Common myeloid progenitor, CD34-positive (primary cell): ENCODE data around the gene ACOT7.
"Not testable (repeated sequence)": the region's sequence is repeated elsewhere in the genome, so short reads cannot be mapped to it uniquely, and the experiment has no call there.

Experiments
- CTCF ChIA-PET: fragments of 350-600 bp; sonication (Branson Sonifier 250); formaldehyde crosslinking; loops from one replicate; lab custom pipeline; 2021; ENCODE audit warnings: antibody characterized with exemption; lab: Charles Lee
- POLR2A ChIA-PET: fragments of 350-600 bp; sonication (Branson Sonifier 250); formaldehyde crosslinking; loops from one replicate; lab custom pipeline; 2021; ENCODE audit warnings: antibody characterized with exemption; lab: Charles Lee
- DNase-seq, 3 donors: peaks; one replicate each; pipeline versions ENCODE4 v3.0.0 to v3.0.0-alpha.2; 2013
- H3K27ac ChIP-seq, 2 experiments: 1 replicate in 1 of 2; 2 replicates in 1 of 2; pipeline ENCODE4 v1.7.0; 2013; ENCODE audit warnings: inconsistent platforms in 2 of 2, low read length in 2 of 2, mild to moderate bottlenecking in 2 of 2, low read depth in 1 of 2, moderate library complexity in 1 of 2; ENCODE audit not compliant: severe bottlenecking in 2 of 2, insufficient read depth in 1 of 2, poor library complexity in 1 of 2
- H3K27me3 ChIP-seq, 5 experiments: replicated peaks in 2 of 5; 1 replicate in 3 of 5; 2 replicates in 2 of 5; pipeline versions ENCODE4 v1.6.1 to v1.7.0; 2013; ENCODE audit warnings: low read length in 4 of 5, mild to moderate bottlenecking in 2 of 5, moderate library complexity in 2 of 5, inconsistent platforms in 1 of 5; ENCODE audit not compliant: insufficient read depth in 5 of 5, control insufficient read depth in 4 of 5
- H3K36me3 ChIP-seq, 4 experiments: 1 replicate in 2 of 4; 2 replicates in 2 of 4; pipeline versions ENCODE4 v1.6.1 to v1.7.0; 2013; ENCODE audit warnings: low read length in 3 of 4, control low read depth in 1 of 4, mild to moderate bottlenecking in 1 of 4; ENCODE audit not compliant: control insufficient read depth in 4 of 4, insufficient read depth in 4 of 4
- H3K4me1 ChIP-seq, 4 experiments: 1 replicate in 3 of 4; 2 replicates in 1 of 4; pipeline versions ENCODE4 v1.6.1 to v1.7.1; 2013; ENCODE audit warnings: low read length in 3 of 4, mild to moderate bottlenecking in 3 of 4, control low read depth in 1 of 4, inconsistent platforms in 1 of 4, moderate library complexity in 1 of 4; ENCODE audit not compliant: control insufficient read depth in 4 of 4, insufficient read depth in 4 of 4; ENCODE audit errors: control extremely low read depth in 1 of 4
- H3K4me3 ChIP-seq, 7 experiments: 1 replicate in 4 of 7; 2 replicates in 3 of 7; pipeline versions ENCODE4 v1.5.1 to v1.7.0; 2013; ENCODE audit warnings: mild to moderate bottlenecking in 7 of 7, low read length in 6 of 7, moderate library complexity in 6 of 7, inconsistent platforms in 2 of 7, low read depth in 2 of 7, control low read depth in 1 of 7; ENCODE audit not compliant: insufficient read depth in 4 of 7, control insufficient read depth in 1 of 7; ENCODE audit errors: extremely low read depth in 1 of 7
- H3K9me3 ChIP-seq, 5 experiments: 1 replicate in 4 of 5; 2 replicates in 1 of 5; pipeline versions ENCODE4 v1.6.1 to v1.7.1; 2013; ENCODE audit warnings: low read length in 4 of 5, mild to moderate bottlenecking in 2 of 5, inconsistent platforms in 1 of 5, low read depth in 1 of 5, moderate library complexity in 1 of 5; ENCODE audit not compliant: control insufficient read depth in 4 of 5, insufficient read depth in 2 of 5; ENCODE audit errors: control extremely low read depth in 1 of 5
- WGBS: methylation state at CpG from one replicate; pipeline ENCODE4 v1.1.5; 2013; ENCODE audit not compliant: insufficient coverage; 5-methylcytosine and 5-hydroxymethylcytosine counted together

The ACOT7 gene

DNA sequence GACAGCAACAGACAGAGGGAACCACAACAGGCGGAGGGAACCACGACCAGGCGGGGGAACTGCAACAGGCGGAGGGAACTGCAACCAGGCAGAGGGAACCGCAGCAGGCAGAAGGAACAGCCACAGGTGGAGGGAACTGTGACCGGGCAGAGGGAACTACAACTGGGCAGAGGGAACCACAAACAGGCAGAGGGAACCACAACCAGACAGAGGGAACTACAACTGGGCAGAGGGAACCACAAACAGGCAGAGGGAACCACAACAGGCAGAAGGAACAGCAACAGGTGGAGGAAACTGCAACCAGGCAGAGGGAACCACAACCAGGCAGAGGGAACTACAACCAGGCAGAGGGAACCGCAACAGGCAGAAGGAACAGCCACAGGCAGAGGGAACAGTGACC lies 85.9 kb downstream of the ACOT7 start:
- H3K4me1 ChIP-seq, H3K27ac ChIP-seq, H3K27me3 ChIP-seq, H3K36me3 ChIP-seq, POLR2A ChIA-PET, CTCF ChIA-PET, H3K4me3 ChIP-seq: not testable (repeated sequence)
- 88% methylated on average over 7 of the region's 7 CpGs for WGBS
- peak in 2 of 3 donors; percentile 39 to 46 for DNase-seq
- H3K9me3 ChIP-seq = peaks cover 0 to 15% (median 11%) of the 10 kb centered on the region in 5 experiments

DNA sequence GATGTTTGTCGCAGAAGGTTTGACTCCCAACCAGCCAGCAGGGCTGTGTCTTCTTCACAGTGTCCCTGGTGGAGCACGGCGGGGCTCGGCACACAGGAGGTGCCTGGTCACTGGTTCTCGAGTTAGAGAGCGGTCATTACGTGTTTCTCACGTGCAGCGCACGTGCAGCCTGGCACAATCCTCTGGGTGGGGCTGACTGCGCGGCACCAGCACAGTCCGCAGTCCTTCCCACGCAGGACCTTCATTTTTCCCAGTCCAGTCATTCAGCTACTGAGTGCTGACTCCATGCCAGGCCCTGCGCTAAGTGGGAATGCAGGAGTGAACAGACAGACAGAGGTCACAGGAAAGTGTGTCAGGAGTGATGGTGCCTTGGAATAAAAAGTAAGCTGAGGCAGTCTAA lies 86.5 kb downstream of the ACOT7 start:
- peaks cover 0 to 3% (median 1%) of the 10 kb centered on the region in 4 experiments for H3K36me3 ChIP-seq
- CTCF ChIA-PET = no interaction called here
- H3K27ac ChIP-seq = no peak overlapping the region
- WGBS = 93% methylated on average over 15 of the region's 15 CpGs
- no peak overlapping the region for H3K4me3 ChIP-seq
- H3K27me3 ChIP-seq = no peaks in the 10 kb centered on the region
- H3K4me1 ChIP-seq = no peaks in the 10 kb centered on the region
- no peak for DNase-seq
- POLR2A ChIA-PET = no interaction called here
- peaks cover 0 to 15% (median 11%) of the 10 kb centered on the region in 5 experiments for H3K9me3 ChIP-seq

DNA sequence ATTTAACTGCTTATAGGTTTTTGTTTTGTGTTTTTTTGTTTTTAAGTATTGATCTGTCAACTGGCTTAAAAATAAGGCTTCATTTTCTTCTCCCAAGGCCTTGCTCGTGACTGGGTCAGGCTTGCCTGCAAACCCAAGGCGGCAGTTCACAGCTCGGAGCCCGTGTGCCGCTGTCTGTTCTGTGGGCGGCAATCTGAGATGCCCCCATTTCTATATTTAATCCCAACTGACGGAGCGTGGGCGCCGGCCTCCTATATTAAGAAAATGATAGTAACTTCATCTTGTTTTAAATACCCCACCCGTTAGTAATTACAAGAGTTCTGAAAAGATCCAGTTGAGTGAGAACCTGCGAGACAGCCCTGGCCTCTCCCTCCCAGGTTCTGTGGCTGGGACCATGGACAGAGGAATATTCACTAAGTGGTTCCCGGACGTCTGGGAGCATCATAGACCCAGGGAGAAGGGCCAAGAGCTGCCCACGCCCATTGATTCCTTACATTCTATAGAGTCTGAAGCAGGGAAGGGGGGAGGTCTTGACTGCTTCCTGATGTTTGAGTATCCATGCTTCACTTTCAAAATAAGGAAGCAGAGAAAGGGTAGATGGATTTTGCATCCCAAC lies 90.1 kb downstream of the ACOT7 start:
- Histone ChIP-seq H3K27ac (no peak overlapping the region), H3K4me3 (no peak overlapping the region), H3K9me3 (peaks cover 0 to 12% (median 7%) of the 10 kb centered on the region in 5 experiments), H3K36me3 (peaks cover 0 to 5% (median 2%) of the 10 kb centered on the region in 4 experiments), H3K4me1 (no peaks in the 10 kb centered on the region), H3K27me3 (no peaks in the 10 kb centered on the region)
- 96% methylated on average over 14 of the region's 15 CpGs for WGBS
- DNase-seq = no peak
- CTCF ChIA-PET = no interaction called here
- POLR2A ChIA-PET = no interaction called here

DNA sequence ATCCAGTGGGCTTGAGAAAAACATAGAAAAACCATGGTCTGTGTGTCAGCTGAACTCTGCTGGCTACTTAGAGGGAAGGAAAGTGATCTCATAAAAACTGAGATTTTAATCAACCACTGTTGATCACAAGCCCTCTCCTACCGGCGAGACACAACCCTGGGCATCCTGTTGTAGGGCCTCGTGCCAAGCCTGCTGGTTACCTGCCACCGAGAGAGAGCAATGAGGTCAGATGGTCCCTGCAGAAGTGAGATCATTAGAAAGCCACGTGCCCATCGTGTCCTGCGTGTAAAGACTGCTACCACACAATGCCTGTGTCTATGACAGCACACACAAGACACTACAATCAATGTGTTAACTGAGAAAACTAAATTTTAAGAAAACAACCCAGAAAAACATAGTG lies 91.0 kb downstream of the ACOT7 start:
- CTCF ChIA-PET = no interaction called here
- Histone ChIP-seq H3K27me3 (no peaks in the 10 kb centered on the region), H3K9me3 (peaks cover 0 to 4% (median 0%) of the 10 kb centered on the region in 5 experiments), H3K36me3 (peaks cover 0 to 5% (median 2%) of the 10 kb centered on the region in 4 experiments), H3K4me3 (no peak overlapping the region), H3K4me1 (no peaks in the 10 kb centered on the region), H3K27ac (no peak overlapping the region)
- no peak for DNase-seq
- POLR2A ChIA-PET = no interaction called here
- 89% methylated on average over 7 of the region's 7 CpGs for WGBS

DNA sequence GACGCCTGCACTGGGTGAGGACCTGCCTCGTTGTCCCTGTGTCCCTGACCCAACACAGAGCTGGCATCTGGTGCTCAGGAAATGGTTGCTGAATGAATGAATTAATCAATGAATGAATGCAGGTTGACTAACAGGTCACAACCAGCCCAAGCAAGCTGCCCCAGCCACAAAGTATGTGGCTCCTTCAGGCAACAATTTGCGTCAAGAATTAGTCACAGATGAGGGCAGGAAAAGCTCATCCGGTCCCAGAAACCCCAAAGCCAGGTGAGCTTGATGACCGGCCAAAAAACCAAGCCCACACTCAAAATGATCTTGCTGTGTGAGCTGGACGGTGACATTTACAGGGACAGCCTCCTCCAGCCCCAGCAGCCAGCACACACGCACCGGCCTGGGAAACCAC lies 92.0 kb downstream of the ACOT7 start:
- DNase-seq = no peak
- no peak overlapping the region for H3K27ac ChIP-seq
- POLR2A ChIA-PET = no interaction called here
- peaks cover 0 to 5% (median 0%) of the 10 kb centered on the region in 4 experiments for H3K36me3 ChIP-seq
- no peaks in the 10 kb centered on the region for H3K4me1 ChIP-seq
- WGBS = 100% methylated on average over 6 of the region's 8 CpGs
- CTCF ChIA-PET = no interaction called here
- H3K4me3 ChIP-seq = no peak overlapping the region
- H3K9me3 ChIP-seq = no peaks in the 10 kb centered on the region
- no peaks in the 10 kb centered on the region for H3K27me3 ChIP-seq

DNA sequence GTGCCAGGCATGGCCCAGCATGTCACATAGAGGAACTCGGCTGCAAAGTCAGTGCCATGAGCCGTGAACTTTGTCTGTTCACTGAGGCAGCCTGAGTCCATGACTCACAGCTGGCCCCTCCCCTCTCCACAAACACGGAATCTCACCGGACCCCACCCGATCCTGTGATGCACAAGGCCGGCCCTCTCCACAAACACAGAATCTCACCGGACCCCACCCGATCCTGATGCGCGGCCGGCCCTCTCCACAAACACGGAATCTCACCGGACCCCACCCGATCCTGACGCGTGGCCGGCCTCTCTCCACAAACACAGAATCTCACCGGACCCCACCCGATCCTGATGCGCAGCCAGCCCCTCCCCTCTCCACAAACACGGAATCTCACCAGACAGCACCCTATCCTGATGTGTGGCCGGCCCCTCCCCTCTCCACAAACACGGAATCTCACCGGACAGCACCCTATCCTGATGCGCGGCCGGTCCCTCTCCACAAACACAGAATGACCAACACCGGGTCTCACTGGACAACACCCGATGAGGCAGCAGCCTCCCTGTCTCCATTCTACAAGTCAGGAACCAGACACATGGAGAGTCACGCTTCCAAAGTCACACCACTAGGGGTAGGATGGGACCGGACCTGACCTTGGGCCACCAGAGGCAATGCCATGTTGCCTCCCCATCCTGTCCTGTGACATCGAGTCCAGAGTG lies 93.1 kb downstream of the ACOT7 start:
- Histone ChIP-seq H3K36me3 (peaks cover 0 to 5% (median 0%) of the 10 kb centered on the region in 4 experiments), H3K27me3 (no peaks in the 10 kb centered on the region), H3K4me1 (no peaks in the 10 kb centered on the region), H3K4me3 (no peak overlapping the region), H3K27ac (no peak overlapping the region), H3K9me3 (no peaks in the 10 kb centered on the region)
- ChIA-PET POLR2A (no interaction called here), CTCF (no interaction called here)
- WGBS = 98% methylated on average over 26 of the region's 32 CpGs
- DNase-seq = no peak

DNA sequence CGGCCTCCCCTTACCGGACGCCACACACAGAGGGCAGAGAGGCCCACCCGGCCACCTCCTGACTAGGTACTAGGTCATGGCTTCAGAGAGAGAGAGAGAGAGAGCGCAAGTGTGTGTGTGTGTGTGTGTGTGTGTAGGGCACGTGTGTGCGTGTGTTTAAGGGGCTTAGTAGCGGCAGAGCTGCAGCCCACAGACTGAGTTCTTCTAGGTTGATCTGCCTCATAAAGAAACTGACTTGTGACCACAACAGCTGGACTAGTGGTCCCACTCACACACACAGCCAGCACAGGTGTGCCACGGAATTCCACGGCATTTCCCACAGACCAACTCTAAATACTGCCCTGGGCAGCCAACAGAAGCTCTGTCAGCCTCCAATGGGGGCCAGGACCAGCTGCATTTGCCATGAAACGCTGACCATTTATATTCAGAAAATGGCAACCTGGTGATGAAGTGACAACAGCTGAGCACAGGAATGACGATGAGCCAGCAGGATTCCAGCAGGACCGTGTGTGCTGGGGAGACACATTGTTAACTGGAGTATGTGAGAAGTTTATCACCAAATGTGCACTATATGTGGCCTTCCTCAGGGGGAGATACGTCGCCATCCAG lies 93.9 kb downstream of the ACOT7 start:
- WGBS = 99% methylated on average over 11 of the region's 15 CpGs
- H3K27me3 ChIP-seq = no peaks in the 10 kb centered on the region
- peaks cover 0 to 6% (median 0%) of the 10 kb centered on the region in 4 experiments for H3K4me1 ChIP-seq
- no peak for DNase-seq
- no peaks in the 10 kb centered on the region for H3K9me3 ChIP-seq
- H3K27ac ChIP-seq = no peak overlapping the region
- ChIA-PET POLR2A (no interaction called here), CTCF (no interaction called here)
- H3K36me3 ChIP-seq = peaks cover 0 to 5% (median 0%) of the 10 kb centered on the region in 4 experiments
- no peak overlapping the region for H3K4me3 ChIP-seq
